Kidney (tissue), 14 donors: ENCODE results near the gene ZNF516. TPM values are rescaled to one million over a fixed set of nuclear protein-coding genes. Genes with fewer than 3 reads are reported as not detected.

Source experiments
- DNase-seq, 5 donors: peaks; one replicate each; pipeline ENCODE4 v3.0.0-alpha.2; 2013 to 2020
- FAIRE-seq: peaks from 2 replicates; lab custom pipeline; 2012; peaks lifted over from hg19 to GRCh38; lab: Jason Lieb, UNC
- H3K27ac ChIP-seq, 2 donors: one replicate each; pipeline ENCODE4 v1.7.0; 2013; ENCODE audit warnings: low read depth in 2 of 2, low read length in 2 of 2, inconsistent platforms in 1 of 2
- H3K27me3 ChIP-seq: one replicate; pipeline ENCODE4 v1.7.1; 2013; ENCODE audit warnings: low read length, inconsistent platforms; ENCODE audit not compliant: control insufficient read depth, insufficient read depth
- H3K36me3 ChIP-seq, 3 donors: one replicate each; pipeline versions ENCODE4 v1.7.0 to v1.7.1; 2013; ENCODE audit warnings: low read length in 3 of 3, control low read depth in 1 of 3, inconsistent platforms in 1 of 3; ENCODE audit not compliant: insufficient read depth in 3 of 3, control insufficient read depth in 2 of 3
- H3K4me1 ChIP-seq, 3 donors: one replicate each; pipeline versions ENCODE4 v1.7.0 to v1.7.1; 2013; ENCODE audit warnings: low read length in 3 of 3, inconsistent platforms in 1 of 3, low read depth in 1 of 3; ENCODE audit not compliant: control insufficient read depth in 2 of 3, insufficient read depth in 2 of 3
- H3K4me3 ChIP-seq, 3 donors: one replicate each; pipeline versions ENCODE4 v1.7.0 to v1.8.1; 2013; ENCODE audit warnings: low read length in 3 of 3, control low read depth in 1 of 3, inconsistent platforms in 1 of 3
- H3K9ac ChIP-seq, 3 donors: one replicate each; pipeline versions ENCODE4 v1.7.0 to v1.7.1; 2013; ENCODE audit warnings: low read length in 3 of 3, control low read depth in 1 of 3, inconsistent platforms in 1 of 3
- H3K9me3 ChIP-seq, 3 donors: one replicate each; pipeline versions ENCODE4 v1.7.0 to v1.7.1; 2013; ENCODE audit warnings: low read length in 3 of 3, control low read depth in 1 of 3, inconsistent platforms in 1 of 3; ENCODE audit not compliant: control insufficient read depth in 2 of 3, insufficient read depth in 1 of 3
- intact Hi-C: fragments of 100-400 bp; cut with DNase I; formaldehyde crosslinking; loops from one replicate; pipeline ENCODE4 v1.11.1; 2022
- polyA plus RNA-seq: library from polyadenylated mRNA; stranded (reverse); fragments of 350-450 nt; fragmentation: Illumina TruSeq; extraction: RNeasy Lipid Tissue Mini Kit (QIAGEN cat#74804); gene quantifications from one replicate; pipeline ENCODE4 v1.2.3, GENCODE V29; 2014; ENCODE audit warnings: low read depth, low replicate concordance; ENCODE audit not compliant: insufficient read depth
- total RNA-seq: library from RNA; stranded (reverse); fragmentation: NEBNext Ultra II Directional; extraction: Animal tissue kit (Norgen Biotek cat#: 25700); gene quantifications from one replicate; pipeline ENCODE4 v1.2.1, GENCODE V29; 2021
- TF ChIP-seq, protein P1 (sequence below): IDR thresholded peaks from 3 replicates; pipeline ENCODE4 v1.5.1; 2012; ENCODE audit warnings: mild to moderate bottlenecking, moderate library complexity, borderline replicate concordance; ENCODE audit not compliant: insufficient read depth; ENCODE audit errors: extremely low read depth
- donor health status: control.
- donor health status: control.
- donor health status: control.
- donor health status: control.
- donor health status: control.
- donor health status: DM: yes; HTN: yes; CAD: no.
- donor health status: Normal renal cell carcinoma (clear cell type).

Gene ZNF516
- total and polyA plus RNA-seq, 2 donors from 2014 or later, result 6.7 to 28.7 TPM

DNA sequence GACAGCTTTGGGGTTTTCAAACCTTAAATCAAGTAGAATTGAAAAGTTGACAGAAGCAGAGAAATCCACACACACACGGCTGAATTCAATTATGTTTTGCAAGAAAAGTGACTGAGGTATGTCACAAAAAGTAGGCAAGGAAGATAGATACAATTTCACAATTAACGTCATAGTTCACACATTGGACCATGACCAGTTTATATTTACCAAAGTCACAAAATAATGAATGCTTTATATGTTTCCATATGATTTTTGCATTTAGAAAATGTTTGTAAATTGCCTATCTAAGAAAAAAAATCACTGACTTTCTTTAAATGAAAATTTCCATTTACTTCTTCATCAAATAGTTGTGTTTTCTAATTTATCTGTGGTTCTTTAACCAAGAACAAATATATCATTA lies 29.4 kb upstream of the ZNF516 start:
- Histone ChIP-seq H3K9me3 (no peaks in the 10 kb centered on the region), H3K9ac (peak overlapping the region in 1 of 3 donors; percentile 63), H3K27ac (no peak overlapping the region), H3K4me3 (no peak overlapping the region), H3K4me1 (peaks cover 0 to 3% (median 0%) of the 10 kb centered on the region in 3 donors), H3K36me3 (no peaks in the 10 kb centered on the region), H3K27me3 (no peaks in the 10 kb centered on the region)
- FAIRE-seq, result peak; percentile 91
- DNase-seq, result peak in 1 of 5 donors; percentile 40
- TF ChIP-seq, protein P1, sequence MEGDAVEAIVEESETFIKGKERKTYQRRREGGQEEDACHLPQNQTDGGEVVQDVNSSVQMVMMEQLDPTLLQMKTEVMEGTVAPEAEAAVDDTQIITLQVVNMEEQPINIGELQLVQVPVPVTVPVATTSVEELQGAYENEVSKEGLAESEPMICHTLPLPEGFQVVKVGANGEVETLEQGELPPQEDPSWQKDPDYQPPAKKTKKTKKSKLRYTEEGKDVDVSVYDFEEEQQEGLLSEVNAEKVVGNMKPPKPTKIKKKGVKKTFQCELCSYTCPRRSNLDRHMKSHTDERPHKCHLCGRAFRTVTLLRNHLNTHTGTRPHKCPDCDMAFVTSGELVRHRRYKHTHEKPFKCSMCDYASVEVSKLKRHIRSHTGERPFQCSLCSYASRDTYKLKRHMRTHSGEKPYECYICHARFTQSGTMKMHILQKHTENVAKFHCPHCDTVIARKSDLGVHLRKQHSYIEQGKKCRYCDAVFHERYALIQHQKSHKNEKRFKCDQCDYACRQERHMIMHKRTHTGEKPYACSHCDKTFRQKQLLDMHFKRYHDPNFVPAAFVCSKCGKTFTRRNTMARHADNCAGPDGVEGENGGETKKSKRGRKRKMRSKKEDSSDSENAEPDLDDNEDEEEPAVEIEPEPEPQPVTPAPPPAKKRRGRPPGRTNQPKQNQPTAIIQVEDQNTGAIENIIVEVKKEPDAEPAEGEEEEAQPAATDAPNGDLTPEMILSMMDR, result no peak
- intact Hi-C loops, result no loop called here

DNA sequence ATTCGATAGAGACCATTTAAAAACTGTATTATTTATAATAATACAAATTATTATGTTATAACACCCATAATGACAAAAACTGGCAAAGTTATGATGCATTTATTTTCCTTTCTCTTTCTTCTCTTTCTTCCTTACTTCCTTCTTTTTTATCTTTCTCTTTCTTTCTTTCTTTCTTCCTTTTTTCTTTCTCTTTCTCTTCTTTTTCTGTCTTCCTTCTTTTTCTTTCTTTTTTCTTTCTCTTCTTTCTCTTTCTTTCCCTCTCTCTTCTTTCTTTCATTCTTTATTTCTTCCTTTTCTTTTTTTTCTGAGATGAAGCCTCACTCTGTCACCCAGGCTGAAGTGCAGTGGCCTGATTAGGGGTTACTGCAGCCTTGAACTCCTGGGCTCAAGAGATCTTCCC lies 27.5 kb upstream of the ZNF516 start:
- TF ChIP-seq, protein P1, result no peak
- H3K9me3 ChIP-seq, result no peaks in the 10 kb centered on the region
- no peak overlapping the region for H3K27ac ChIP-seq
- no peak overlapping the region for H3K9ac ChIP-seq
- FAIRE-seq (no peak), DNase-seq (no peak)
- intact Hi-C loops, result no loop called here
- H3K4me3 ChIP-seq, result no peak overlapping the region
- H3K4me1 ChIP-seq, result peaks cover 0 to 5% (median 0%) of the 10 kb centered on the region in 3 donors
- H3K36me3 ChIP-seq, result no peaks in the 10 kb centered on the region
- no peaks in the 10 kb centered on the region for H3K27me3 ChIP-seq

DNA sequence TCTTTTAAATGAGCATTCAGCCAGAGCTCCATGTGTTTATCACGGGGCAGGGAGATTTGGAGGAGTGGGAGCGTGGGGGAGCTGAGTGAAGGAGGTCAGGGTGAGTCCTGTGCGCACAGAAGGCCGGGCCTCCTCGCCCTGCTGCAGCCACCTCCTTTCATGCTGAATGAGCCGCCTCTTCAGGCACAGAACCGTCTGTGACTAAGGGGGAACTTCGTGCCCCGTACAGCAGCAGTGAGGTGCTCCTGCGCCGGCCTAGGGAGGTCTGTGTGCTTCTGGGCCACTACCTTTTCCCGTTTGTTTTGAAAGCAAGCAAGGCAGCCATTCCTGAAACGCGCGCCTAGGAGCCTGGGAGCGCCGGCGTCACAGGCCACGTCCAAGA lies 27.1 kb upstream of the ZNF516 start:
- no peak for FAIRE-seq
- intact Hi-C loops, result no loop called here
- peak in 4 of 5 donors; percentile 35 to 77 (median 57) for DNase-seq
- Histone ChIP-seq H3K36me3 (no peaks in the 10 kb centered on the region), H3K27me3 (no peaks in the 10 kb centered on the region), H3K4me1 (peaks cover 0 to 6% (median 0%) of the 10 kb centered on the region in 3 donors), H3K9ac (no peak overlapping the region), H3K4me3 (no peak overlapping the region), H3K27ac (no peak overlapping the region), H3K9me3 (no peaks in the 10 kb centered on the region)
- TF ChIP-seq, protein P1, result no peak
